ENCODE results near the gene PDGFC.

The PDGFC gene

DNA sequence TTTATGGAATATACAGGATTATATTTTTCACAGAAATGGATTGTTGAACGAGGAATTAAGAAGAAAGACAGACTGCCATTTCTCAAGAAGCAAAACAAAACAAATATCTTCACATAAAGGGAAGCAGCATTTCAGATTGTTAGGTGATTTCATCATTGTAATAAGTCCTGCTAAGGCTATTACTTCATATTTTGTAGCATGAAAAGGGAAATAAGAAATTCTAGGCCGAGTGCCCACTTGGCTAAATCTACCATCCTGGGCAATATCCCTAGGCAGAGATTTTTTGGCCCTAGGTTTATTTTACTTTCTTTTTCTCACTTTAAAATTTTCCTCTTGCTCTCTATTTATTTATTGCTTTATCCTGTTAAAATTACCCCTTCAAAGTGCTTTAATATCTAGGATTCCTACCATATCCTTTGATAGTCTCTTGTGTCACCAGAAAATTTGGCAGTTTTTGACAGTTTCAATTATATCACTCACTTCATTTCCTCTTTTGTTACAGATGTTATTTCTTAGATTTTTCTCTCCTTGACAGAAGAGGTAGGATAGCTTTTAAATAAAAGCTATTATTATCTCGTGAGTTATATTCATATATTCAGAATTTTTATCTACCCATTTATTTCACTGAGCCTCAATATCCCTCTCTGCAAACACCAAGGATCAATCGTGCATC lies 142.3 kb downstream of the PDGFC start:
- Histone ChIP-seq H3K4me1 (ENCODE audit: insufficient read depth, low read length) (no peaks in the 10 kb centered on the region), H3K36me3 (ENCODE audit: insufficient read depth, low read length) (no peaks in the 10 kb centered on the region), H3K9ac (ENCODE audit: low read depth, low read length) (no peak overlapping the region), H3K9me3 (ENCODE audit: control insufficient read depth, insufficient read depth, low read length) (no peaks in the 10 kb centered on the region)

DNA sequence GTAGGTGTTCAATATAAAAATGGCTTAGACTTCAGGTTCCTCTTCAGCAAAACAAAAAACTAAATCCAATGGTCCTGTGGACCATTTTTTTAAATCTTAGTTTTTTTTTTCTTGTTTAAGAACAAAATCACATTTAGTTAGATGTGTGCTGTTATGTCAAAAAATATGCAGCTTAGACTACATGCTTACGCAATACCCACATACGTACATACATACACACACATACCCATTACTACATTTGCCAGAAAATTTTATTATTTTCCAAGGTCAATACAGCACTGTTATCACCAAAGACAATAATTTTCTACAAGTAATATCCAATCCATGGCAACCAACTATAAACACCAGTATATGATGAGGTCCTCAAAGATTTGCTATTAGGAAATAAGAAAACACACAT lies 144.1 kb downstream of the PDGFC start:
- no peaks in the 10 kb centered on the region for H3K9me3 ChIP-seq (ENCODE audit: control insufficient read depth, insufficient read depth, low read length)
- no peaks in the 10 kb centered on the region for H3K4me1 ChIP-seq (ENCODE audit: insufficient read depth, low read length)
- H3K9ac ChIP-seq (ENCODE audit: low read depth, low read length) = no peak overlapping the region
- H3K36me3 ChIP-seq (ENCODE audit: insufficient read depth, low read length) = no peaks in the 10 kb centered on the region

DNA sequence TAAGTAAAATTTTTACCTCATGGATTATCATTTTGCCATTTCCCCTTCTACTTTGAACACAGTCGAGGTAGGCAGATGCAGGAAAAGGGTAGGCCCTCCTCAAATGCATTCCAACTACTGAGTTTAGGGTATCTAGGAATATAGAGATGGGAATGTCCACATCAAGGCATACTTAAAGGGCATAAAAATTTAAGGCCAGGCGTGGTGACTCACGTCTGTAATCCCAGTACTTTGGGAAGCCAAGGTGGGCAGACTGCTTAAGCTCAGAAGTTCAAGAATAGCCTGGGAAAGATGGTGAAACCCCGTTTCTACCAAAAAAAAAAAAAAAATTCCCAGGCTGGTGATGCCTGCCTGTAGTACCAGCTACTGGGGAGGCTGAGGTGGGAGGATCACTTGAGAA lies 146.5 kb downstream of the PDGFC start:
- Histone ChIP-seq H3K4me1 (ENCODE audit: insufficient read depth, low read length) (no peaks in the 10 kb centered on the region), H3K9me3 (ENCODE audit: control insufficient read depth, insufficient read depth, low read length) (no peaks in the 10 kb centered on the region), H3K36me3 (ENCODE audit: insufficient read depth, low read length) (no peaks in the 10 kb centered on the region), H3K9ac (ENCODE audit: low read depth, low read length) (no peak overlapping the region)

DNA sequence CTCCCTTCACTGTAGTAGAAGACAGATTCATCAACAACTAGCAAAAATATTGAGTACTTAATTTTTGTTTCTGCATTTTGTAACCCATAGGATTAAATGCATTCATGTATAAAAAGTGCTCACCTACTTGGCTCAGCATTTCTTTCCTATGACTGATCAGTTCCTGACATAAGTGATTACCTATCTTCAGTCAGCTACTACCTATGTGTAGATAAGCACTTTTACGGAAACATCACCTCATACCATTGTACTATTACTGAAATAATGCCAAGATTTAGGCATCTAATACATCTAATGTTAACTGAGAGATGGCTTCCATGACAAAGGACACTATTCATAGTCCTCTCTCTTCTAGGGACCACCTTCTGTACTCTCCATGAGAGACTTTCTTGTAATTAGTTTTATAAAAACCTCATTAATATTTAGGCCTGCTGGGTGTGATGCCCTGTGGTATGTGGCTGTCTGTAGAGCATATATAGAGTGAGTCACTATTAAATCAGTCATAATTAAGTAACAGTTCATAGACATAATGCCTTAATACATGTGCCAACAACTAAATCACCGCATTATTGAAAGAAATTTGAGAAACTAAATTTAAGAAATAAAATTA lies 147.0 kb downstream of the PDGFC start:
- no peaks in the 10 kb centered on the region for H3K36me3 ChIP-seq (ENCODE audit: insufficient read depth, low read length)
- no peaks in the 10 kb centered on the region for H3K9me3 ChIP-seq (ENCODE audit: control insufficient read depth, insufficient read depth, low read length)
- no peaks in the 10 kb centered on the region for H3K4me1 ChIP-seq (ENCODE audit: insufficient read depth, low read length)
- H3K9ac ChIP-seq (ENCODE audit: low read depth, low read length) = no peak overlapping the region

DNA sequence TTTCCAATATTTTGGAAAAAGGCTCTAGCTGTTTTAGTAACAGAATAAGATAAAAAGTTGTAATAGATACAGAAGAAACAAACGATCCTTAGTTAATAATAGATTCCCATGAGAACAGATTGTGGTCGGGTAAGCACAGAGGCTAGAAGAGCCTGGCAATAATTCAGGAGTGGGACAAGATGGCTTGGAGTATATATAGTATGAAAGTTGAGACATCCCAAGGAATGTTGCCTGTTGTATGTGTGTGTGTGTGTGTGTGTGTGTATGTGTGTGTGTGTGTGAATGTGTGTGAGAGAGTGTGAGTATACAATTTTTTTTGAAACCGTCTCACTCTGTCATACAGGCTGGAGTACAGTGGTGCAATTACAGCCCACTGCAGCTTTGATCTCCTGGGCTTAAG lies 150.7 kb downstream of the PDGFC start:
- H3K9me3 ChIP-seq (ENCODE audit: control insufficient read depth, insufficient read depth, low read length) = no peaks in the 10 kb centered on the region
- no peaks in the 10 kb centered on the region for H3K36me3 ChIP-seq (ENCODE audit: insufficient read depth, low read length)
- H3K9ac ChIP-seq (ENCODE audit: low read depth, low read length) = no peak overlapping the region
- H3K4me1 ChIP-seq (ENCODE audit: insufficient read depth, low read length) = no peaks in the 10 kb centered on the region

DNA sequence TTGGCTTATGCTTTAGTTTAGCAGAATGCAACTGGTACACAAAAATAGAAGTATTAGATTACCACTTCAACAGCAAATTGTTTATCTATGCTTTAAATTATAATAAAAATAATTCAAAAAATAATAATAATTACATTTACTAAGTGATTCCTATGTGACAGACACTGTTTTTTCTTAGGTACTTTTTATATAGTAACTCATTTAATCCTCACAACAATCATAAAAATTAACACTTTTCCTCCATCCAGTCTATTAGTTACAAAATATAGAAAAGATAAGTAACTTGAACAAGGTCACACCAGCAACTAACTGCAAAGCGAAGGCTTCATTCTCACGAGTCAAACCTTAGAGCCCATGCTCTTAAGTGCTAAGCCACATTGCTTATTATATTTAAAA lies 155.2 kb downstream of the PDGFC start:
- H3K36me3 ChIP-seq (ENCODE audit: insufficient read depth, low read length) = no peaks in the 10 kb centered on the region
- H3K4me1 ChIP-seq (ENCODE audit: insufficient read depth, low read length) = no peaks in the 10 kb centered on the region
- no peaks in the 10 kb centered on the region for H3K9me3 ChIP-seq (ENCODE audit: control insufficient read depth, insufficient read depth, low read length)
- H3K9ac ChIP-seq (ENCODE audit: low read depth, low read length) = no peak overlapping the region

DNA sequence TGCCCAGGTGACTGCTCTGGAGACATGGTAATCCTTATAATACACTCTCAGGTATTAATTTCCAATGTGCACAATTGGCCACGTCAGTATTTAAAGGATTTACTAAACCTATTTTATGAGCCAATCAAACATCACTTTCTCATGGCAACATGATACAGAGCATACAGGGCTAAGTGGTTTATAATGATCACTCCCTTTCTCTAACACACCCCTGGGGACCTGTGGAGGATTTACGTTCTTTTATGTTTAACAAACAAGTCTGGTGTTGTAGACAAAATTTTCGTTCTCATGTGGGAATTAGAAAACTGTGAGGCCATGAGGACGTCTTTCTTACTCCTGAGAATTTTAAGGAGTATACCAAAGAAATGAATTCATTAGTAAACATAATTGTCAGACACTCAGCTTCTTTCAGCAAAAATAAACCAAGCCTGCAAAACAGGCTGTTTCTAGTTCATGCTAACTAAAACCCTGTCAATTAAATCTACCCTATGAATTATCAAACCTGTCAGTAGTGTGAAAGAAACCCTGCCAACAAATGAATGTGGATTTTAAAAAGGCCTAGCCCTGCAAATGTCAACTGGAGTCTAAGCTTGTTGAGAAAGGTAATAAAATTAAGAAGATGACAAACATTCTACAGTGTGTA lies 155.8 kb downstream of the PDGFC start:
- no peak overlapping the region for H3K9ac ChIP-seq (ENCODE audit: low read depth, low read length)
- no peaks in the 10 kb centered on the region for H3K4me1 ChIP-seq (ENCODE audit: insufficient read depth, low read length)
- H3K9me3 ChIP-seq (ENCODE audit: control insufficient read depth, insufficient read depth, low read length) = no peaks in the 10 kb centered on the region

DNA sequence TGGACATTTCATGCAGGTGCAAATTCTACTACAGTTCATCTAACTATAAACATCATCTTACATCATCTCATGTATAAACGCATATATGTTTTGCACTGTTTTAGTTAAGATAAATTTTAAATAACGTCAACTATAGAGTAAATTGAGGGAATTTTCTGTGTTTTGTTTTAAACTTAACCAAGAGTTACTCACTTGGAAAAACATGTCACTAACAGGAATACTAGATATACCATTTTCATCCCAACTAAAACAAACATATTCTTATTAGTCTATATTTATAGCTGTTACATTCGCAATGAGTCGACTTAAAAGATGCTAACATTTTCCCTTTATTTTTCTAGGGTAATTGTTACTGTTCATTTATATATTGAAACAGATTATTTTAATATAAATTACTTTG lies 159.6 kb downstream of the PDGFC start:
- H3K9me3 ChIP-seq (ENCODE audit: control insufficient read depth, insufficient read depth, low read length) = no peaks in the 10 kb centered on the region
- no peaks in the 10 kb centered on the region for H3K4me1 ChIP-seq (ENCODE audit: insufficient read depth, low read length)
- H3K9ac ChIP-seq (ENCODE audit: low read depth, low read length) = no peak overlapping the region
- no peaks in the 10 kb centered on the region for H3K36me3 ChIP-seq (ENCODE audit: insufficient read depth, low read length)

More for the DNA sequence above, 155.8 kb downstream of the PDGFC start:
- no peaks in the 10 kb centered on the region for H3K36me3 ChIP-seq (ENCODE audit: insufficient read depth, low read length)

DNA sequence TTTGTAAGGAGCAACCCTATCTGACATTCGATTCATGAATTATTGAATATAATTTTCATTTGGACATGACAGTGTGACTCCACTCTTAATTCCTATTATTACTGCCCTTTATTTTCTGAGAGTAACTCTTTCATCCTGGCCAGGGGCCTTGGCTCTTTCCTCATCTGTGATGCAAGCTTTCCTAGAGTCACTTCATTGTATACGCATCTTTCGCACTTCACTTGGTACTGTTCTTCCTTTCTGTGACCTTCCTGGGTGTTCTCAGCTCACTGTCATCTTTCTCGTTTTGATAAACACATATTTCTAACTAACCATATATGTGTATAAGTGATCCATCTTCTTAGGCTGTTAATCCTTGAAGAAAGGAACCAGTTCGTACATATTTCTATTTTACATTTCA lies 160.3 kb downstream of the PDGFC start:
- H3K36me3 ChIP-seq (ENCODE audit: insufficient read depth, low read length) = no peaks in the 10 kb centered on the region
- H3K4me1 ChIP-seq (ENCODE audit: insufficient read depth, low read length) = no peaks in the 10 kb centered on the region
- H3K9ac ChIP-seq (ENCODE audit: low read depth, low read length) = no peak overlapping the region
- no peaks in the 10 kb centered on the region for H3K9me3 ChIP-seq (ENCODE audit: control insufficient read depth, insufficient read depth, low read length)

DNA sequence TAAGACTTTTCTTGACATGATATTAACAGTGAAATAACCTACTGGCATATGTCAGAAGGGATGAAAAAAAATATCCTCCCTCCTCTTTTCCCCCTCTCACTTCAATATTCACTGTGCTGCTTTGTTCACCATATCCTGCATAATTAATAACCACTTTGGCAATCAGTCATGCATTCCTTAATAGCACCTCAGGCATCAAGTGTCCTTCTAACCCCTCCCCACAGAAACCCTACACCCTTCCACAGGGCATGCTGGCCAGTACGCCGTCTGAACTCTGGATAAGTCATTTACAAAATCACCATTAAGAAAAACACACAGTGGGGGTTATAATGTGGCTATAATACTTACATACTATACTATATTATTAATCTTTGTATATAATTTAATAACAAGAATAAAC lies 165.9 kb downstream of the PDGFC start:
- Histone ChIP-seq H3K36me3 (ENCODE audit: insufficient read depth, low read length) (no peaks in the 10 kb centered on the region), H3K9me3 (ENCODE audit: control insufficient read depth, insufficient read depth, low read length) (no peaks in the 10 kb centered on the region), H3K4me1 (ENCODE audit: insufficient read depth, low read length) (peaks cover 5% of the 10 kb centered on the region; the same call in 1 of the 2 replicates), H3K9ac (ENCODE audit: low read depth, low read length) (no peak overlapping the region)

DNA sequence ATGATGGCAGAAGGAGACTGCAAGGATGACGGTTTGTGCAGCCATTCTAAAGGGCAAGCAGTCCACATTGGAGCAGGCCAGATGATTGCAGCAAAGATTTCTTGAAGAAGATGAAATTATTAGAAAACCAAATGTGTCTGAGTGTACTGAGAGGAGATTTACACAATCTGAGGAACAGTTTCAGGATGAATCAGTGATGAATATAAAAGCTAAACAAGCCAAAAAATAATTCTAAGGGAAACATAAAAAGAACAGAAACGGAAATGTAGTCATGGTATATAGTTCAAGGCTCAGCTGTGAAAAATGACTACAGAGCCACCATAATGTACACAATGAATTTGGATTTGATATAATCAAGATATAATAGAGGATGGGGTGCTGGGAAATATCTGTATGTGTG lies 168.5 kb downstream of the PDGFC start:
- Histone ChIP-seq H3K4me1 (ENCODE audit: insufficient read depth, low read length) (peaks cover 13% of the 10 kb centered on the region), H3K9me3 (ENCODE audit: control insufficient read depth, insufficient read depth, low read length) (no peaks in the 10 kb centered on the region), H3K36me3 (ENCODE audit: insufficient read depth, low read length) (no peaks in the 10 kb centered on the region), H3K9ac (ENCODE audit: low read depth, low read length) (no peak overlapping the region)

DNA sequence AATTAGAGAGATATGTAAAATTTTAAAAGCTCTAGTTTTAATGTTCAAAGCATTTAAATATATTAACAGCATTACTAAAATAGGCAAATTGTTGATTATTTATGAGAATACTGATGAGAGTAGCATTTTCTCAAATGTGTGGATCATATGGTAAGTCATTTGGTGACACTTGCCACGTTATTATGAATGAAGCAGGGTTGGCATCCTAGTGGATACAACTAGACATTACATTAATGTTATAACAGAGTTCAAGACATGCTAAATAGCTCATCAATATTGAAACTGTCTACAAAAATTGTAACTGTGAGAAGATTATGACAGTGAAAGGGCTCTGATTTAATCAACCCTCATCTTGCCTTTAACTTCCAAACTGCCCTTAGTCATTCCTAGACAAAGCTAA lies 171.1 kb downstream of the PDGFC start:
- H3K9ac ChIP-seq (ENCODE audit: low read depth, low read length) = no peak overlapping the region
- H3K4me1 ChIP-seq (ENCODE audit: insufficient read depth, low read length) = peaks cover 8% of the 10 kb centered on the region
- no peaks in the 10 kb centered on the region for H3K9me3 ChIP-seq (ENCODE audit: control insufficient read depth, insufficient read depth, low read length)
- no peaks in the 10 kb centered on the region for H3K36me3 ChIP-seq (ENCODE audit: insufficient read depth, low read length)

DNA sequence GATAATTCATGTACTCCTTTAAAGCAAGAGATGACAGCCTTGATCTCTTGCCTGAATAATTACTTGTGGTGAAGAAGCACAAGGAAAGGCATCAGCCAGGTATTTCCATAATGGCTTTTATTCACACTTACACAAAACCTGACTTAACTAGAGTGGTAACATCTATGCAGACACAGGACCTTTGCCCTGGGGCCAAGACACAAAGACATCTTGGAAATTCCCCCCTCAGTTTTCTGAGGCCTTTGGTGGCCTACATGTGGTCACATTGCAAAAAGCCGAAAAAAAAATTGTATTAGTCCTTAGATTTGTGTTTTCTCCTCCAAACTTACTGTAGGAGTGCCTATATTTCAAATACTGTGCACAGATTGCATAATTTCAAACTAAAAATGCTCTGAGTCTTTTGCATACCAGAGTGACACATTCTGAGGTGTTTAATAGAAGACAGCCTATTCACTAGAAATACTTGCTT lies 172.4 kb downstream of the PDGFC start:
- H3K9me3 ChIP-seq (ENCODE audit: control insufficient read depth, insufficient read depth, low read length) = no peaks in the 10 kb centered on the region
- peaks cover 8% of the 10 kb centered on the region; the same call in 1 of the 2 replicates for H3K4me1 ChIP-seq (ENCODE audit: insufficient read depth, low read length)
- no peak overlapping the region for H3K9ac ChIP-seq (ENCODE audit: low read depth, low read length)
- no peaks in the 10 kb centered on the region for H3K36me3 ChIP-seq (ENCODE audit: insufficient read depth, low read length)

DNA sequence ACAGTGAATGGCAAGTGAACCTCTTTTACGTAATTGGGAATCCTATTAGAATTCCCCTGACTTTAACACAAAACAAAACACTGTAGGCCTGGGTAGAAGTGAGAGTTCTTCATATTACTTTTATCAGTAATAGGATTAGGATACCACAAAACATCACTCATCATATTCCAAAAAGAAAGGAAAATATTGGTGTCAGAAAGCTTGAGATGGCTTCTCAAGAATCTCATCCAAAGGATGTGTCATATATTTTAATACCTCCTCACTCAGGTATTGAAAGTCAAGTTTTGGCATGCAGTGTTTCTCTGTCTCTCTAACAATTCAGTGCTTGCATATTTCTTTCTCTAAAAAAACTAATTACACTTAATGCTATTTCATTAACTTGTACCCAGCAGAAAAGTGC lies 173.2 kb downstream of the PDGFC start:
- H3K9ac ChIP-seq (ENCODE audit: low read depth, low read length) = no peak overlapping the region
- H3K4me1 ChIP-seq (ENCODE audit: insufficient read depth, low read length) = peaks cover 8% of the 10 kb centered on the region; the same call in 1 of the 2 replicates
- H3K36me3 ChIP-seq (ENCODE audit: insufficient read depth, low read length) = no peaks in the 10 kb centered on the region
- no peaks in the 10 kb centered on the region for H3K9me3 ChIP-seq (ENCODE audit: control insufficient read depth, insufficient read depth, low read length)

DNA sequence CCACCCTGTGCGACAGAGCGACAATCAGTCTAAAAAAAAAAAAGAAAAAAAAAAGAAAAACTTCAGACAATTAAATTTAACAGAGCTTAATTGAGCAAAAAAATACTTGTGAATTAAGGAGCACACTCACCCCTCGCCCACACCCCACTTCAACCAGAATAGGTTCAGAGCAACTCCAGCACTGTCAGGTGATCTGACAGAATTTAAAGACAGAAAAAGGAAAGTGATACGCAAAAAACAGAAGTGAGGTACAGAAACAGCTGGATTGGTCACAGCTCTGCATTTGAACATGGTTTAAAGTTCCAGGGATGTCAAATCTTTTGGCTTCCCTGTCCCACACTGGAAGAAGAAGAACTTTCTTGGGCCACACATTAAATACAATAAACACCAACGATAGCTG lies 174.4 kb downstream of the PDGFC start:
- H3K36me3 ChIP-seq (ENCODE audit: insufficient read depth, low read length) = no peaks in the 10 kb centered on the region
- H3K9ac ChIP-seq (ENCODE audit: low read depth, low read length) = no peak overlapping the region
- H3K4me1 ChIP-seq (ENCODE audit: insufficient read depth, low read length) = peaks cover 8% of the 10 kb centered on the region; the same call in 1 of the 2 replicates
- no peaks in the 10 kb centered on the region for H3K9me3 ChIP-seq (ENCODE audit: control insufficient read depth, insufficient read depth, low read length)
